Smooth muscle cell (in vitro differentiated cells): Measurements from ENCODE around the gene UNG. TPM values are rescaled to one million over a fixed set of nuclear protein-coding genes. Genes with fewer than 3 reads are reported as not detected.

Experiments
- DNase-seq: peaks from one replicate; lab custom pipeline; 2025; ENCODE audit not compliant: unreplicated experiment; lab: John Stamatoyannopoulos, UW
- H2AFZ ChIP-seq: fragments of 200-600 bp; sonication (generic); 2 replicates; pipeline ENCODE4 v1.6.0; 2016; ENCODE audit warnings: antibody characterized with exemption, low read depth, mild to moderate bottlenecking
- H3F3A ChIP-seq: fragments of 200-600 bp; sonication (generic); 2 replicates; pipeline ENCODE4 v1.6.0; 2017; ENCODE audit warnings: antibody characterized with exemption, low read depth
- H3K27ac ChIP-seq: fragments of 200-600 bp; sonication (generic); 2 replicates; pipeline ENCODE4 v1.5.1; 2016; ENCODE audit warnings: low read depth, mild to moderate bottlenecking
- H3K27me3 ChIP-seq: fragments of 200-600 bp; sonication (generic); 2 replicates; pipeline ENCODE4 v1.6.1; 2016; ENCODE audit warnings: low read depth, mild to moderate bottlenecking
- H3K36me3 ChIP-seq: fragments of 200-600 bp; sonication (generic); 2 replicates; pipeline ENCODE4 v1.5.1; 2016; ENCODE audit warnings: low read depth
- H3K4me1 ChIP-seq: fragments of 200-600 bp; sonication (generic); 2 replicates; pipeline ENCODE4 v1.5.1; 2016; ENCODE audit warnings: low read depth
- H3K4me2 ChIP-seq: fragments of 200-600 bp; sonication (generic); 2 replicates; pipeline ENCODE4 v1.6.0; 2016; ENCODE audit warnings: mild to moderate bottlenecking
- H3K4me3 ChIP-seq: fragments of 200-600 bp; sonication (generic); 2 replicates; pipeline ENCODE4 v1.5.1; 2016; ENCODE audit warnings: mild to moderate bottlenecking
- H3K79me2 ChIP-seq: fragments of 200-600 bp; sonication (generic); 2 replicates; pipeline ENCODE4 v1.6.0; 2016; ENCODE audit warnings: low read depth, mild to moderate bottlenecking
- H3K9ac ChIP-seq: fragments of 200-600 bp; sonication (generic); 2 replicates; pipeline ENCODE4 v1.6.0; 2016; ENCODE audit warnings: low read depth
- H3K9me3 ChIP-seq: fragments of 200-600 bp; sonication (generic); replicated peaks from 2 replicates; pipeline ENCODE4 v1.5.1; 2016; ENCODE audit warnings: low read depth
- H4K20me1 ChIP-seq: fragments of 200-600 bp; sonication (generic); 2 replicates; pipeline ENCODE4 v1.6.0; 2016; ENCODE audit warnings: low read depth
- CTCF ChIP-seq: fragments of 200-600 bp; sonication (generic); IDR thresholded peaks from 2 replicates; pipeline ENCODE4 v1.5.1; 2017; ENCODE audit warnings: borderline replicate concordance, mild to moderate bottlenecking, antibody characterized with exemption; ENCODE audit not compliant: insufficient read depth, poor library complexity, severe bottlenecking
- WGBS: methylation state at CpG from one replicate; pipeline ENCODE4 v1.1.7; 2016; ENCODE audit warnings: low lambda C conversion rate; 5-methylcytosine and 5-hydroxymethylcytosine counted together
- polyA plus RNA-seq: library from polyadenylated mRNA; unstranded; fragments of >200 nt; fragmentation: Nextera tagmentation; extraction: Ambion mirVana; gene quantifications from 2 replicates; pipeline ENCODE4 v1.2.1, GENCODE V29; 2016
- total RNA-seq: library from RNA; depleted of rRNA; stranded (reverse); fragments of >200 nt; gene quantifications from 2 replicates; pipeline ENCODE4 v1.2.3, GENCODE V29; 2014

The UNG gene
- total and polyA plus RNA-seq, 2 experiments from 2014 or later: 17.1 to 22.8 TPM

- no peaks in the 10 kb centered on the region for H4K20me1 ChIP-seq
- H3F3A ChIP-seq: peaks cover 7% of the 10 kb centered on the region
- no peaks in the 10 kb centered on the region for H3K9me3 ChIP-seq
- no peak overlapping the region for H2AFZ ChIP-seq
- peaks cover 3% of the 10 kb centered on the region for H3K79me2 ChIP-seq
- no peak overlapping the region for H3K4me2 ChIP-seq
- peaks cover under 1% of the 10 kb centered on the region for H3K4me1 ChIP-seq
- H3K4me3 ChIP-seq: no peak overlapping the region
- no peak for DNase-seq
- no peaks in the 10 kb centered on the region for H3K27me3 ChIP-seq
- no peak overlapping the region for H3K27ac ChIP-seq
- TF ChIP-seq CTCF: no peak
- H3K9ac ChIP-seq: no peak overlapping the region
- WGBS: 95% methylated on average over 5 of the region's 5 CpGs
- H3K36me3 ChIP-seq: peaks cover 7% of the 10 kb centered on the region
Measured at GRCh38 chr12:109087250-109087649, 10.1 kb upstream of the UNG start.

- DNase-seq: no peak
- peaks cover 7% of the 10 kb centered on the region for H3F3A ChIP-seq
- TF ChIP-seq CTCF: no peak
- peaks cover 3% of the 10 kb centered on the region for H3K36me3 ChIP-seq
- no peak overlapping the region for H2AFZ ChIP-seq
- no peak overlapping the region for H3K4me2 ChIP-seq
- WGBS: 58% methylated on average over 6 of the region's 6 CpGs
- peaks cover 10% of the 10 kb centered on the region for H3K4me1 ChIP-seq
- H3K4me3 ChIP-seq: no peak overlapping the region
- no peaks in the 10 kb centered on the region for H3K27me3 ChIP-seq
- no peak overlapping the region for H3K9ac ChIP-seq
- H4K20me1 ChIP-seq: no peaks in the 10 kb centered on the region
- H3K79me2 ChIP-seq: peaks cover 11% of the 10 kb centered on the region
- no peaks in the 10 kb centered on the region for H3K9me3 ChIP-seq
- peak overlapping the region; percentile 25 for H3K27ac ChIP-seq
Measured at GRCh38 chr12:109088818-109089217, 8.6 kb upstream of the UNG start.

GRCh38 chr12:109089683-109090082 is 7.7 kb upstream of the UNG start:
- 95% methylated on average over 7 of the region's 7 CpGs for WGBS
- Histone ChIP-seq H3K4me2 (no peak overlapping the region), H3K27ac (no peak overlapping the region), H3K4me3 (no peak overlapping the region), H3K9me3 (no peaks in the 10 kb centered on the region), H2AFZ (no peak overlapping the region), H4K20me1 (no peaks in the 10 kb centered on the region), H3K9ac (no peak overlapping the region), H3K27me3 (no peaks in the 10 kb centered on the region), H3F3A (peaks cover 7% of the 10 kb centered on the region), H3K79me2 (peaks cover 11% of the 10 kb centered on the region), H3K36me3 (peaks cover 3% of the 10 kb centered on the region), H3K4me1 (peaks cover 10% of the 10 kb centered on the region)
- no peak for TF ChIP-seq CTCF
- no peak for DNase-seq

- no peak for DNase-seq
- H3F3A ChIP-seq: peaks cover 7% of the 10 kb centered on the region
- no peak for TF ChIP-seq CTCF
- H4K20me1 ChIP-seq: no peaks in the 10 kb centered on the region
- 95% methylated on average over 6 of the region's 6 CpGs for WGBS
- peak overlapping the region; percentile 4 for H3K27ac ChIP-seq
- H3K4me1 ChIP-seq: peaks cover 10% of the 10 kb centered on the region
- no peaks in the 10 kb centered on the region for H3K27me3 ChIP-seq
- H3K9ac ChIP-seq: no peak overlapping the region
- peak overlapping the region; percentile 48 for H3K4me3 ChIP-seq
- peak overlapping the region; percentile 70 for H2AFZ ChIP-seq
- peak overlapping the region; percentile 86 for H3K4me2 ChIP-seq
- peaks cover 11% of the 10 kb centered on the region for H3K79me2 ChIP-seq
- H3K36me3 ChIP-seq: no peaks in the 10 kb centered on the region
- H3K9me3 ChIP-seq: no peaks in the 10 kb centered on the region
Measured at GRCh38 chr12:109092497-109093021, 4.8 kb upstream of the UNG start.
